ENCODE measurements around the gene GARIN3.

The GARIN3 gene

DNA sequence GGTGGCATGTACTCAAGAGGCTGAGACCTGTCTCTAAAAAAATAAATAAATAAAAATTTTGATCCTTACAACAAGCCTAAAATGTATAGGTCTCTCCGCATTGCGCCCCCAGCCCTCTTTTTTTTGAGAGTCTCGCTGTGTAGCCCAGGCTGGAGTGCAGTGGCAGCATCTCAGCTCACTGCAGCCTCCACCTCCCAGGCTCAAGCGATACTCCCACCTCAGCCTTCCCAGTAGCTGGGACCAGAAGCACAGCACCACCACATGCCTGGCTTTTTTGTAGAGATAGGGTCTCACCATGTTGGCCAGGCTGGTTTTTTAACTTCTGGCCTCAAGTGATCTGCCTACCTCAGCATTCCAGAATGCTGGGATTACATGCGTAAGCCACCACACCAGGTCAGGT, 2.2 kb upstream of the GARIN3 start:
- H3K9ac ChIP-seq (ENCODE audit: low read length), result no peak overlapping the region
- H3K27me3 ChIP-seq (ENCODE audit: low read length), result no peaks in the 10 kb centered on the region
- H3K4me2 ChIP-seq (ENCODE audit: low read depth, low read length, poor library complexity, severe bottlenecking), result no peak overlapping the region
- H3K4me3 ChIP-seq (ENCODE audit: insufficient read depth, low read length, poor library complexity, severe bottlenecking), result no peak overlapping the region
- no peaks in the 10 kb centered on the region for H3K36me3 ChIP-seq (ENCODE audit: low read length)
- H3K9me3 ChIP-seq (ENCODE audit: insufficient read depth, low read length), result no peaks in the 10 kb centered on the region; the same call in 1 of the 2 replicates
- H3K79me2 ChIP-seq (ENCODE audit: insufficient read depth, low read length), result no peaks in the 10 kb centered on the region
- H2AFZ ChIP-seq (ENCODE audit: low read depth, low read length, severe bottlenecking), result no peak overlapping the region
- H4K20me1 ChIP-seq (ENCODE audit: low read depth, low read length), result no peaks in the 10 kb centered on the region
- H3K27ac ChIP-seq (ENCODE audit: low read depth, low read length), result no peak overlapping the region
- H3F3A ChIP-seq (ENCODE audit: insufficient read depth), result peaks cover 10% of the 10 kb centered on the region; the same call in 1 of the 2 replicates
- H3K9me2 ChIP-seq (replicated peaks; ENCODE audit: insufficient read depth, low read length), result no peaks in the 10 kb centered on the region
- no peak for TF ChIP-seq EZH2phosphoT487 (conservative IDR thresholded peaks at IDR 0.05; ENCODE audit: low read length)
- TF ChIP-seq, protein P1, sequence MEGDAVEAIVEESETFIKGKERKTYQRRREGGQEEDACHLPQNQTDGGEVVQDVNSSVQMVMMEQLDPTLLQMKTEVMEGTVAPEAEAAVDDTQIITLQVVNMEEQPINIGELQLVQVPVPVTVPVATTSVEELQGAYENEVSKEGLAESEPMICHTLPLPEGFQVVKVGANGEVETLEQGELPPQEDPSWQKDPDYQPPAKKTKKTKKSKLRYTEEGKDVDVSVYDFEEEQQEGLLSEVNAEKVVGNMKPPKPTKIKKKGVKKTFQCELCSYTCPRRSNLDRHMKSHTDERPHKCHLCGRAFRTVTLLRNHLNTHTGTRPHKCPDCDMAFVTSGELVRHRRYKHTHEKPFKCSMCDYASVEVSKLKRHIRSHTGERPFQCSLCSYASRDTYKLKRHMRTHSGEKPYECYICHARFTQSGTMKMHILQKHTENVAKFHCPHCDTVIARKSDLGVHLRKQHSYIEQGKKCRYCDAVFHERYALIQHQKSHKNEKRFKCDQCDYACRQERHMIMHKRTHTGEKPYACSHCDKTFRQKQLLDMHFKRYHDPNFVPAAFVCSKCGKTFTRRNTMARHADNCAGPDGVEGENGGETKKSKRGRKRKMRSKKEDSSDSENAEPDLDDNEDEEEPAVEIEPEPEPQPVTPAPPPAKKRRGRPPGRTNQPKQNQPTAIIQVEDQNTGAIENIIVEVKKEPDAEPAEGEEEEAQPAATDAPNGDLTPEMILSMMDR (IDR thresholded peaks at IDR 0.05; ENCODE audit: insufficient read depth, low read length, poor library complexity, severe bottlenecking), result no peak

DNA sequence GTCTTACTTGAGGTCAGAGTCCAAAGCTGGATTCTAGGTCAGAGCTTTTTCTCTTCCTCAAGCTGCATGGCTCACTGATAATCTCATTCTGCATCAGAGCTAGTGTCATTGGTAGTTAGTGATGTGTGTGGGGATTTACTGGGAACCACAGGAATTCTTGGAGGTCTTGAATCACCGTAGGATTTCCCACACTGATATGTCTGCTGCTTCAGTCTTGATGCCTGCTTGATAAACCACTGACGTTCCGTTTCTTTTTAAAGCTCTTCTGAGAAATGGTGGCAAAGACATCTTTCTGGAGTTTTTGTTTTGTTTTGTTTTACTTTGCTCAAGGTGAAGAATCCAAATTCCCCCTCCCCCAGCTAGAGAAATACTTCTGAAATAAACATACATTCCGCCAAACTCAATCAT, 1.2 kb upstream of the GARIN3 start:
- Histone ChIP-seq H3K27me3 (ENCODE audit: low read length) (no peaks in the 10 kb centered on the region), H3K36me3 (ENCODE audit: low read length) (no peaks in the 10 kb centered on the region), H3K4me2 (ENCODE audit: low read depth, low read length, poor library complexity, severe bottlenecking) (peak overlapping the region; percentile 29), H3K9me3 (ENCODE audit: insufficient read depth, low read length) (no peaks in the 10 kb centered on the region; the same call in 1 of the 2 replicates), H4K20me1 (ENCODE audit: low read depth, low read length) (no peaks in the 10 kb centered on the region), H3K4me3 (ENCODE audit: insufficient read depth, low read length, poor library complexity, severe bottlenecking) (no peak overlapping the region), H2AFZ (ENCODE audit: low read depth, low read length, severe bottlenecking) (no peak overlapping the region), H3K79me2 (ENCODE audit: insufficient read depth, low read length) (no peaks in the 10 kb centered on the region), H3K9ac (ENCODE audit: low read length) (no peak overlapping the region), H3F3A (ENCODE audit: insufficient read depth) (peaks cover 3% of the 10 kb centered on the region; the same call in 1 of the 2 replicates), H3K27ac (ENCODE audit: low read depth, low read length) (no peak overlapping the region), H3K9me2 (replicated peaks; ENCODE audit: insufficient read depth, low read length) (no peaks in the 10 kb centered on the region)
- no peak for TF ChIP-seq EZH2phosphoT487 (conservative IDR thresholded peaks at IDR 0.05; ENCODE audit: low read length)
- TF ChIP-seq, protein P1 (IDR thresholded peaks at IDR 0.05; ENCODE audit: insufficient read depth, low read length, poor library complexity, severe bottlenecking), result no peak

DNA sequence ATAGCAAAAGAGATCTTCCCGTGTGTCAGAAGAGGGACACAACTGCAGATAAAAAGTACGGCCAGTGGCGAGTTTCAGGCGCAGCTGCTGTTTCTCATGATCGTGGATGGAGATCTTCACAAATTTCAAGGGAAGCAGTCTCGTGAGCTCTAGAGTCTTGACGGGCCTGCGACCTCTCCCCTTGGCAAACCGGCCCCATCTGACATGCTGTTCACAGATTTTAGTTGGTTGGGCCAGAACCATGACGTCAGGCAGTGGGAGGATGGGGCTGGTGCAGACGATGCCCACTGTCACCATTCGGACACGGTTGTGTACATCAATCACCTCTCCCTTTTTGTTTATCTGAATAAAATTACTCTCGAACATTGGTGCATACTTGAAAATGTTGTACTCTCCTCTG, 396 bp downstream of the GARIN3 start:
- no peaks in the 10 kb centered on the region for H3K79me2 ChIP-seq (ENCODE audit: insufficient read depth, low read length)
- no peaks in the 10 kb centered on the region for H3K36me3 ChIP-seq (ENCODE audit: low read length)
- H3K9me2 ChIP-seq (replicated peaks; ENCODE audit: insufficient read depth, low read length), result no peaks in the 10 kb centered on the region
- no peak overlapping the region for H3K4me3 ChIP-seq (ENCODE audit: insufficient read depth, low read length, poor library complexity, severe bottlenecking)
- TF ChIP-seq EZH2phosphoT487 (conservative IDR thresholded peaks at IDR 0.05; ENCODE audit: low read length), result no peak
- TF ChIP-seq, protein P1 (IDR thresholded peaks at IDR 0.05; ENCODE audit: insufficient read depth, low read length, poor library complexity, severe bottlenecking), result no peak
- no peaks in the 10 kb centered on the region for H4K20me1 ChIP-seq (ENCODE audit: low read depth, low read length)
- H3K27ac ChIP-seq (ENCODE audit: low read depth, low read length), result no peak overlapping the region
- H3K4me2 ChIP-seq (ENCODE audit: low read depth, low read length, poor library complexity, severe bottlenecking), result no peak overlapping the region
- no peaks in the 10 kb centered on the region for H3K27me3 ChIP-seq (ENCODE audit: low read length)
- H2AFZ ChIP-seq (ENCODE audit: low read depth, low read length, severe bottlenecking), result no peak overlapping the region
- no peak overlapping the region for H3K9ac ChIP-seq (ENCODE audit: low read length)
- no peaks in the 10 kb centered on the region; the same call in 1 of the 2 replicates for H3K9me3 ChIP-seq (ENCODE audit: insufficient read depth, low read length)
- no peaks in the 10 kb centered on the region for H3F3A ChIP-seq (ENCODE audit: insufficient read depth)

All from SU-DHL-6 (cell line).